ENCODE data around the gene CNTNAP2.

CNTNAP2 gene

GRCh38 chr7:146755585-146755984 lies 639.0 kb downstream of the CNTNAP2 start:
- DNase-seq (ENCODE audit: low read depth, low spot score), result no peak

GRCh38 chr7:146764458-146764857 lies 647.9 kb downstream of the CNTNAP2 start:
- no peak for DNase-seq (ENCODE audit: low read depth, low spot score)

- no peak for DNase-seq (ENCODE audit: low read depth, low spot score)
These were observed 652.4 kb downstream of the CNTNAP2 start for GRCh38 chr7:146768957-146769356.

GRCh38 chr7:146772601-146773000 lies 656.0 kb downstream of the CNTNAP2 start:
- no peak for DNase-seq (ENCODE audit: low read depth, low spot score)

GRCh38 chr7:146773506-146773905 lies 656.9 kb downstream of the CNTNAP2 start:
- no peak for DNase-seq (ENCODE audit: low read depth, low spot score)

- no peak for DNase-seq (ENCODE audit: low read depth, low spot score)
These were observed 664.9 kb downstream of the CNTNAP2 start for GRCh38 chr7:146781352-146782116.

GRCh38 chr7:146787266-146787665 lies 670.7 kb downstream of the CNTNAP2 start:
- DNase-seq (ENCODE audit: low read depth, low spot score), result no peak

GRCh38 chr7:146788008-146788407 lies 671.4 kb downstream of the CNTNAP2 start:
- DNase-seq (ENCODE audit: low read depth, low spot score), result no peak

GRCh38 chr7:146791344-146792285 lies 675.0 kb downstream of the CNTNAP2 start:
- DNase-seq (ENCODE audit: low read depth, low spot score), result no peak

- no peak for DNase-seq (ENCODE audit: low read depth, low spot score)
These were observed 688.0 kb downstream of the CNTNAP2 start for GRCh38 chr7:146804620-146805019.

- no peak for DNase-seq (ENCODE audit: low read depth, low spot score)
These were observed 688.5 kb downstream of the CNTNAP2 start for GRCh38 chr7:146805082-146805481.

- no peak for DNase-seq (ENCODE audit: low read depth, low spot score)
These were observed 709.7 kb downstream of the CNTNAP2 start for GRCh38 chr7:146826329-146826728.

- no peak for DNase-seq (ENCODE audit: low read depth, low spot score)
These were observed 714.1 kb downstream of the CNTNAP2 start for GRCh38 chr7:146830686-146831085.

GRCh38 chr7:146831875-146832274 lies 715.3 kb downstream of the CNTNAP2 start:
- DNase-seq (ENCODE audit: low read depth, low spot score), result no peak

- no peak for DNase-seq (ENCODE audit: low read depth, low spot score)
These were observed 727.8 kb downstream of the CNTNAP2 start for GRCh38 chr7:146844405-146844804.

GRCh38 chr7:146858690-146859089 lies 742.1 kb downstream of the CNTNAP2 start:
- no peak for DNase-seq (ENCODE audit: low read depth, low spot score)

- no peak for DNase-seq (ENCODE audit: low read depth, low spot score)
These were observed 745.1 kb downstream of the CNTNAP2 start for GRCh38 chr7:146861701-146862100.

- DNase-seq (ENCODE audit: low read depth, low spot score), result no peak
These were observed 745.8 kb downstream of the CNTNAP2 start for GRCh38 chr7:146862415-146862814.

GRCh38 chr7:146864644-146865043 lies 748.0 kb downstream of the CNTNAP2 start:
- DNase-seq (ENCODE audit: low read depth, low spot score), result no peak

GRCh38 chr7:146865696-146866095 lies 749.1 kb downstream of the CNTNAP2 start:
- no peak for DNase-seq (ENCODE audit: low read depth, low spot score)

- DNase-seq (ENCODE audit: low read depth, low spot score), result no peak
These were observed 758.1 kb downstream of the CNTNAP2 start for GRCh38 chr7:146874722-146875121.

- DNase-seq (ENCODE audit: low read depth, low spot score), result no peak
These were observed 758.7 kb downstream of the CNTNAP2 start for GRCh38 chr7:146875237-146875785.

All from brain pericyte (primary cell).